ENCODE measurements around the gene ANKIB1. TPM values are rescaled to one million over a fixed set of nuclear protein-coding genes. Genes with fewer than 3 reads are reported as not detected.
"Not testable (repeated sequence)": the region's sequence is repeated elsewhere in the genome, so short reads cannot be mapped to it uniquely, and the experiment has no call there.

Gene ANKIB1
- total and polyA plus RNA-seq, 2 experiments from 2014 or later = 8.8 to 35.3 TPM

- H3K36me3 ChIP-seq (replicated peaks; ENCODE audit: insufficient read depth, low read depth) = no peaks in the 10 kb centered on the region
- no peaks in the 10 kb centered on the region for H3K4me1 ChIP-seq (ENCODE audit: insufficient read depth)
- no peaks in the 10 kb centered on the region for H4K20me1 ChIP-seq (ENCODE audit: insufficient read depth, poor library complexity, severe bottlenecking)
Observed at GRCh38 chr7:92352009-92352408, 106.2 kb downstream of the ANKIB1 start.

GRCh38 chr7:92354214-92354613 is 108.4 kb downstream of the ANKIB1 start:
- TF ChIP-seq EZH2 (IDR thresholded peaks at IDR 0.05; ENCODE audit: borderline replicate concordance) (no peak), EZH2phosphoT487 (IDR thresholded peaks at IDR 0.05; ENCODE audit: low read depth, severe bottlenecking, unreplicated experiment) (no peak), CTCF (IDR thresholded peaks at IDR 0.05; ENCODE audit: poor library complexity) (no peak)
- Histone ChIP-seq H3K79me2 (no peaks in the 10 kb centered on the region), H3K9me2 (replicated peaks; ENCODE audit: insufficient read depth) (no peaks in the 10 kb centered on the region), H3K9me3 (ENCODE audit: low read depth) (no peaks in the 10 kb centered on the region), H3K27me3 (no peaks in the 10 kb centered on the region), H2AFZ (no peak overlapping the region), H3K4me2 (no peak overlapping the region), H3K27ac (no peak overlapping the region), H3K36me3 (replicated peaks; ENCODE audit: insufficient read depth, low read depth) (no peaks in the 10 kb centered on the region), H3K4me3 (no peak overlapping the region), H4K20me1 (ENCODE audit: insufficient read depth, poor library complexity, severe bottlenecking) (no peaks in the 10 kb centered on the region), H3K4me1 (ENCODE audit: insufficient read depth) (no peaks in the 10 kb centered on the region)
- DNase-seq (ENCODE audit: low spot score) = no peak
- WGBS (ENCODE audit: low lambda C conversion rate, missing lambda C conversion rate) = 90% methylated on average over 1 of the region's 1 CpG

More at GRCh38 chr7:92352009-92352408, 106.2 kb downstream of the ANKIB1 start:
- H3K9me3 ChIP-seq (ENCODE audit: low read depth) = no peaks in the 10 kb centered on the region
- H3K27ac ChIP-seq = no peak overlapping the region
- H3K4me3 ChIP-seq = no peak overlapping the region
- H3K9me2 ChIP-seq (replicated peaks; ENCODE audit: insufficient read depth) = no peaks in the 10 kb centered on the region
- no peaks in the 10 kb centered on the region for H3K27me3 ChIP-seq
- no peaks in the 10 kb centered on the region for H3K79me2 ChIP-seq
- DNase-seq (ENCODE audit: low spot score) = no peak
- no peak overlapping the region for H3K4me2 ChIP-seq
- no peak for TF ChIP-seq CTCF (IDR thresholded peaks at IDR 0.05; ENCODE audit: poor library complexity)
- TF ChIP-seq EZH2 (IDR thresholded peaks at IDR 0.05; ENCODE audit: borderline replicate concordance) = no peak
- no peak for TF ChIP-seq EZH2phosphoT487 (IDR thresholded peaks at IDR 0.05; ENCODE audit: low read depth, severe bottlenecking, unreplicated experiment)
- no peak overlapping the region for H2AFZ ChIP-seq

- Histone ChIP-seq H3K79me2 (no peaks in the 10 kb centered on the region), H3K4me2 (no peak overlapping the region), H3K9me2 (replicated peaks; ENCODE audit: insufficient read depth) (no peaks in the 10 kb centered on the region), H3K4me1 (ENCODE audit: insufficient read depth) (no peaks in the 10 kb centered on the region), H2AFZ (no peak overlapping the region), H3K27ac (no peak overlapping the region), H3K27me3 (no peaks in the 10 kb centered on the region), H3K36me3 (replicated peaks; ENCODE audit: insufficient read depth, low read depth) (no peaks in the 10 kb centered on the region), H3K4me3 (no peak overlapping the region), H4K20me1 (ENCODE audit: insufficient read depth, poor library complexity, severe bottlenecking) (no peaks in the 10 kb centered on the region), H3K9me3 (ENCODE audit: low read depth) (no peaks in the 10 kb centered on the region)
- no peak for TF ChIP-seq EZH2phosphoT487 (IDR thresholded peaks at IDR 0.05; ENCODE audit: low read depth, severe bottlenecking, unreplicated experiment)
- no peak for TF ChIP-seq CTCF (IDR thresholded peaks at IDR 0.05; ENCODE audit: poor library complexity)
- TF ChIP-seq EZH2 (IDR thresholded peaks at IDR 0.05; ENCODE audit: borderline replicate concordance) = no peak
- DNase-seq (ENCODE audit: low spot score) = no peak
Observed at GRCh38 chr7:92356406-92356805, 110.6 kb downstream of the ANKIB1 start.

- TF ChIP-seq EZH2phosphoT487 (IDR thresholded peaks at IDR 0.05; ENCODE audit: low read depth, severe bottlenecking, unreplicated experiment) (no peak), EZH2 (IDR thresholded peaks at IDR 0.05; ENCODE audit: borderline replicate concordance) (no peak), CTCF (IDR thresholded peaks at IDR 0.05; ENCODE audit: poor library complexity) (no peak)
- no peak overlapping the region for H3K27ac ChIP-seq
- no peak overlapping the region for H2AFZ ChIP-seq
- H3K4me2 ChIP-seq = no peak overlapping the region
- H3K4me3 ChIP-seq = no peak overlapping the region
- DNase-seq (ENCODE audit: low spot score) = no peak
- H3K36me3 ChIP-seq (replicated peaks; ENCODE audit: insufficient read depth, low read depth) = no peaks in the 10 kb centered on the region
- no peaks in the 10 kb centered on the region for H3K79me2 ChIP-seq
- no peaks in the 10 kb centered on the region for H3K9me3 ChIP-seq (ENCODE audit: low read depth)
- no peaks in the 10 kb centered on the region for H3K9me2 ChIP-seq (replicated peaks; ENCODE audit: insufficient read depth)
- H3K4me1 ChIP-seq (ENCODE audit: insufficient read depth) = no peaks in the 10 kb centered on the region
- no peaks in the 10 kb centered on the region for H3K27me3 ChIP-seq
- WGBS (ENCODE audit: low lambda C conversion rate, missing lambda C conversion rate) = 92% methylated on average over 4 of the region's 4 CpGs
- no peaks in the 10 kb centered on the region for H4K20me1 ChIP-seq (ENCODE audit: insufficient read depth, poor library complexity, severe bottlenecking)
Observed at GRCh38 chr7:92357260-92357659, 111.5 kb downstream of the ANKIB1 start.

GRCh38 chr7:92359179-92359578 is 113.4 kb downstream of the ANKIB1 start:
- H3K36me3 ChIP-seq (replicated peaks; ENCODE audit: insufficient read depth, low read depth); H3K4me3 ChIP-seq; H3K4me2 ChIP-seq; H3K27me3 ChIP-seq; H3K27ac ChIP-seq; DNase-seq (ENCODE audit: low spot score); H3K9me3 ChIP-seq (ENCODE audit: low read depth); H2AFZ ChIP-seq; H3K9me2 ChIP-seq (replicated peaks; ENCODE audit: insufficient read depth); H4K20me1 ChIP-seq (ENCODE audit: insufficient read depth, poor library complexity, severe bottlenecking); H3K79me2 ChIP-seq; H3K4me1 ChIP-seq (ENCODE audit: insufficient read depth): not testable (repeated sequence)
- WGBS (ENCODE audit: low lambda C conversion rate, missing lambda C conversion rate) = 88% methylated on average over 2 of the region's 2 CpGs

Data from hepatocyte (in vitro differentiated cells).